ENCODE data around the gene MCC.

DNA sequence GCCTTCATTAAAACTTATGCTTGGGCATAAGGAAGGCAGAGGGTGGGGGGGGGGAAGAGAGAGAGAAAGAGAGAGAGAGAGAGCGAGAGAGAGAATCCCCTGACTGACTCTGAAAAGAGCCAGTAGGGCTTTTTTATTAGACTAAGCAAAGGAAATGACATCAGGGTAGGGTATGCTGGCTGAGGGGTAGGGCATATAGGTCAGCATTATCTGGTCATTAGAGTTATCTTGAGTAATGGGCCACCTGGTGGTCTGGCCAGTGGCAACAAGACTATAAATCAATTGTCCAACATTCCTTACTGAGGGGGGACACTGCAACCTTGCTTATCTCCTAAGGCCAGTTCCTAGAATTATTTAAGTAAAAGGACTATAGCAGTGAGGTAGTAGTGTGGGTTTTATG is 120.7 kb downstream of the MCC start:
- TF ChIP-seq, protein P1, sequence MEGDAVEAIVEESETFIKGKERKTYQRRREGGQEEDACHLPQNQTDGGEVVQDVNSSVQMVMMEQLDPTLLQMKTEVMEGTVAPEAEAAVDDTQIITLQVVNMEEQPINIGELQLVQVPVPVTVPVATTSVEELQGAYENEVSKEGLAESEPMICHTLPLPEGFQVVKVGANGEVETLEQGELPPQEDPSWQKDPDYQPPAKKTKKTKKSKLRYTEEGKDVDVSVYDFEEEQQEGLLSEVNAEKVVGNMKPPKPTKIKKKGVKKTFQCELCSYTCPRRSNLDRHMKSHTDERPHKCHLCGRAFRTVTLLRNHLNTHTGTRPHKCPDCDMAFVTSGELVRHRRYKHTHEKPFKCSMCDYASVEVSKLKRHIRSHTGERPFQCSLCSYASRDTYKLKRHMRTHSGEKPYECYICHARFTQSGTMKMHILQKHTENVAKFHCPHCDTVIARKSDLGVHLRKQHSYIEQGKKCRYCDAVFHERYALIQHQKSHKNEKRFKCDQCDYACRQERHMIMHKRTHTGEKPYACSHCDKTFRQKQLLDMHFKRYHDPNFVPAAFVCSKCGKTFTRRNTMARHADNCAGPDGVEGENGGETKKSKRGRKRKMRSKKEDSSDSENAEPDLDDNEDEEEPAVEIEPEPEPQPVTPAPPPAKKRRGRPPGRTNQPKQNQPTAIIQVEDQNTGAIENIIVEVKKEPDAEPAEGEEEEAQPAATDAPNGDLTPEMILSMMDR (IDR thresholded peaks at IDR 0.05; ENCODE audit: insufficient read depth, low read length): no peak
- no peak for TF ChIP-seq POLR2AphosphoS5 (IDR thresholded peaks at IDR 0.05; ENCODE audit: low read depth)
- TF ChIP-seq REST (IDR thresholded peaks at IDR 0.05; ENCODE audit: insufficient replicate concordance, low read depth): no peak
